ENCODE measurements around the gene KIF26A. TPM values are rescaled to one million over a fixed set of nuclear protein-coding genes. Genes with fewer than 3 reads are reported as not detected.

Gene KIF26A
- total RNA-seq, 2 donors from 2014 or later: 3.9 to 4.7 TPM

- H3K4me1 Mint-ChIP-seq: no peaks in the 10 kb centered on the region
- no peak overlapping the region for H3K4me3 Mint-ChIP-seq
- no peak overlapping the region for H3K27ac Mint-ChIP-seq
- DNase-seq (no peak), ATAC-seq (no peak)
- H3K9me3 ChIP-seq (ENCODE audit: control insufficient read depth, low read length, poor library complexity, severe bottlenecking): no peaks in the 10 kb centered on the region
- H3K36me3 Mint-ChIP-seq (ENCODE audit: low read depth): no peaks in the 10 kb centered on the region
- H3K27me3 Mint-ChIP-seq: no peaks in the 10 kb centered on the region
Observed at GRCh38 chr14:104172880-104173279, 34.5 kb downstream of the KIF26A start.

DNA sequence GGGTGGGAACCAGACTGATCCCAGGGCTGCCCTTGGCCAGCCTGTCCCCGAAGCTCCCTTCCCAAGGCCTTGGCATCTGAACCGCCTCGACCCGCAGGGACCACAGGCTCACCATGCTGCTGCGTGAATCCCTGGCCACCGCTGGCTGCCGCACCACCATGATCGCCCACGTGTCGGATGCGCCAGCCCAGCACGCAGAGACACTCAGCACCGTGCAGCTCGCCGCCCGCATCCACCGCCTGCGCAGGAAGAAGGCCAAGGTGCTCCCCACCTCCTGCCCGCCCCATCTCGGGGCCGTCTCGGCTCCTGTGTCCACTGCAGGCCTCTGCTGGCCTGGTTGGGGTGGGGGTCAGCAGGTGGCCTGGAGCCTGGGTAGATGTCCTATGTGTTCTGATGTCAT lies 35.7 kb downstream of the KIF26A start:
- no peak overlapping the region for H3K4me3 Mint-ChIP-seq
- no peaks in the 10 kb centered on the region for H3K27me3 Mint-ChIP-seq

DNA sequence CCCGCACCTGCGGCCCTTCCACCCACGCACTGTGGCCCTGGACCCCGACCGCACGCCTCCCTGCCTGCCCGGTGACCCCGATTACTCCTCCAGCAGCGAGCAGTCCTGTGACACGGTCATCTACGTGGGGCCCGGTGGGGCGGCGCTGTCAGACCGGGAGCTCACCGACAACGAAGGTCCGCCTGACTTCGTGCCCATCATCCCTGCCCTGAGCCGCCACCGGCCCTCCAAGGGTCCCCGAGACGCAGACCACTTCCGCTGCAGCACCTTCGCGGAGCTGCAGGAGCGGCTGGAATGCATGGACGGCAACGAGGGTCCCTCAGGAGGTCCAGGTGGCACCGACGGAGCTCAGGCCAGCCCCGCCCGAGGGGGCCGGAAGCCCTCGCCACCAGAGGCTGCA lies 36.7 kb downstream of the KIF26A start:
- H3K27ac Mint-ChIP-seq: no peak overlapping the region
- H3K36me3 Mint-ChIP-seq (ENCODE audit: low read depth): no peaks in the 10 kb centered on the region
- no peak overlapping the region for H3K4me3 Mint-ChIP-seq
- DNase-seq (no peak), ATAC-seq (no peak)
- H3K9me3 ChIP-seq (ENCODE audit: control insufficient read depth, low read length, poor library complexity, severe bottlenecking): no peaks in the 10 kb centered on the region
- H3K27me3 Mint-ChIP-seq: no peaks in the 10 kb centered on the region
- H3K4me1 Mint-ChIP-seq: no peaks in the 10 kb centered on the region

More for the DNA sequence above, 35.7 kb downstream of the KIF26A start:
- ATAC-seq: no peak
- H3K9me3 ChIP-seq (ENCODE audit: control insufficient read depth, low read length, poor library complexity, severe bottlenecking): no peaks in the 10 kb centered on the region
- no peak for DNase-seq
- no peaks in the 10 kb centered on the region for H3K36me3 Mint-ChIP-seq (ENCODE audit: low read depth)
- no peaks in the 10 kb centered on the region for H3K4me1 Mint-ChIP-seq
- no peak overlapping the region for H3K27ac Mint-ChIP-seq

- Mint-ChIP-seq H3K27me3 (no peaks in the 10 kb centered on the region), H3K4me3 (no peak overlapping the region), H3K36me3 (ENCODE audit: low read depth) (no peaks in the 10 kb centered on the region), H3K4me1 (peaks cover 2% of the 10 kb centered on the region), H3K27ac (no peak overlapping the region)
- ATAC-seq (no peak), DNase-seq (no peak)
- H3K9me3 ChIP-seq (ENCODE audit: control insufficient read depth, low read length, poor library complexity, severe bottlenecking): no peaks in the 10 kb centered on the region
Observed at GRCh38 chr14:104175811-104176210, 37.4 kb downstream of the KIF26A start.

GRCh38 chr14:104176611-104177010 lies 38.2 kb downstream of the KIF26A start:
- Mint-ChIP-seq H3K27me3 (no peaks in the 10 kb centered on the region), H3K4me3 (no peak overlapping the region), H3K27ac (no peak overlapping the region), H3K4me1 (peaks cover 2% of the 10 kb centered on the region), H3K36me3 (ENCODE audit: low read depth) (no peaks in the 10 kb centered on the region)
- ATAC-seq: no peak
- H3K9me3 ChIP-seq (ENCODE audit: control insufficient read depth, low read length, poor library complexity, severe bottlenecking): no peaks in the 10 kb centered on the region
- DNase-seq: no peak

GRCh38 chr14:104177411-104177810 lies 39.0 kb downstream of the KIF26A start:
- Mint-ChIP-seq H3K4me1 (peaks cover 2% of the 10 kb centered on the region), H3K4me3 (no peak overlapping the region), H3K27ac (no peak overlapping the region), H3K36me3 (ENCODE audit: low read depth) (no peaks in the 10 kb centered on the region), H3K27me3 (no peaks in the 10 kb centered on the region)
- H3K9me3 ChIP-seq (ENCODE audit: control insufficient read depth, low read length, poor library complexity, severe bottlenecking): no peaks in the 10 kb centered on the region
- DNase-seq (no peak), ATAC-seq (no peak)

DNA sequence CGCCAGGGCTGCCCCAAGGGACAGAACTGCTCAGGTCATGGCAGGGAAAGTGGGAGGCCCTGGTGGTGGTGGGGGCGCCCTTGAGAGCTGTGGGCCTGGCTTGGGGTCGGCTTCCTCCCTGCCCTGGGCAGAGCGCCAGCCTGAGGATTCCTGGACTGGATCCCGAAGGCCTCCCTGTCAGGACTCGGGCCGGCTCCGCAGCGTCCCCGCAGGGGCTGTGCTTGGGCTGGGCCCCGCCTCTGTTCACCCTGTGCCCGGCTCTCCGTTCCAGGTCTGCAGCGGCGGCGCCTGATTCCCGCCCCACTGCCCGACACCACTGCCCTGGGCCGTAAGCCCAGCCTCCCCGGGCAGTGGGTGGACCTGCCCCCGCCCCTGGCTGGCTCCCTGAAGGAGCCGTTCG lies 39.9 kb downstream of the KIF26A start:
- no peaks in the 10 kb centered on the region for H3K9me3 ChIP-seq (ENCODE audit: control insufficient read depth, low read length, poor library complexity, severe bottlenecking)
- H3K4me1 Mint-ChIP-seq: peaks cover 2% of the 10 kb centered on the region
- ATAC-seq (no peak), DNase-seq (no peak)
- no peak overlapping the region for H3K4me3 Mint-ChIP-seq
- no peaks in the 10 kb centered on the region for H3K27me3 Mint-ChIP-seq
- H3K36me3 Mint-ChIP-seq (ENCODE audit: low read depth): no peaks in the 10 kb centered on the region
- no peak overlapping the region for H3K27ac Mint-ChIP-seq

- ATAC-seq: no peak
- H3K9me3 ChIP-seq (ENCODE audit: control insufficient read depth, low read length, poor library complexity, severe bottlenecking): no peaks in the 10 kb centered on the region
- no peaks in the 10 kb centered on the region for H3K36me3 Mint-ChIP-seq (ENCODE audit: low read depth)
- peaks cover 2% of the 10 kb centered on the region for H3K4me1 Mint-ChIP-seq
- H3K4me3 Mint-ChIP-seq: no peak overlapping the region
- no peak for DNase-seq
- H3K27me3 Mint-ChIP-seq: no peaks in the 10 kb centered on the region
- H3K27ac Mint-ChIP-seq: no peak overlapping the region
Observed at GRCh38 chr14:104179126-104179525, 40.7 kb downstream of the KIF26A start.

DNA sequence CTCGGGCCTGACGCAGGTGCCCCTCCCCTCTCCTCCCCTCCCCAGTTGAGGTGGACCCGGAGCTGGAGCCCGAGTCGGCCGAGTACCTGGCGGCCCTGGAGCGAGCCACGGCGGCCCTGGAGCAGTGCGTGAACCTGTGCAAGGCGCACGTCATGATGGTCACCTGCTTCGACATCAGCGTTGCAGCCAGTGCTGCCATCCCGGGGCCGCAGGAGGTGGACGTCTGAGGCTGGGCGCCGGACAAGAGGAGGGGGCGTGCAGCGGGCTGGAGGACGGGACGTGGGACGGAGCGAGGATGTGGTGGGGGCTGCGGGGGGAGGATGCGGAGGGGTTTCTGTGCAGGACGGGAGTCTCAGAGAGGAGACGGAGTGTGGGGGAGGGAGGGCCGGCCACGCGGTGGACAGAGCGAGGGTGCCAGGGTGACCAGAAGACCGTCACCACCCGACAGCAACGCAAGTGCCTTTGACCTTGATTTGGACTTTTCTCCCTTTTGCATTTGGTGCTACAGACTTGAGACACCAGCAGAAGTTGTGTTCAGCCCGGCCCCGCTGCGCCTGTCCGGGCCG lies 41.3 kb downstream of the KIF26A start:
- ATAC-seq: no peak
- Mint-ChIP-seq H3K4me1 (peaks cover 2% of the 10 kb centered on the region), H3K4me3 (no peak overlapping the region), H3K36me3 (ENCODE audit: low read depth) (no peaks in the 10 kb centered on the region), H3K27me3 (no peaks in the 10 kb centered on the region), H3K27ac (no peak overlapping the region)
- H3K9me3 ChIP-seq (ENCODE audit: control insufficient read depth, low read length, poor library complexity, severe bottlenecking): no peaks in the 10 kb centered on the region
- no peak for DNase-seq

GRCh38 chr14:104180561-104181165 lies 42.3 kb downstream of the KIF26A start:
- Mint-ChIP-seq H3K4me3 (no peak overlapping the region), H3K27me3 (no peaks in the 10 kb centered on the region), H3K36me3 (ENCODE audit: low read depth) (no peaks in the 10 kb centered on the region), H3K27ac (no peak overlapping the region), H3K4me1 (peaks cover 2% of the 10 kb centered on the region)
- no peak for ATAC-seq
- no peak for DNase-seq
- H3K9me3 ChIP-seq (ENCODE audit: control insufficient read depth, low read length, poor library complexity, severe bottlenecking): no peaks in the 10 kb centered on the region

DNA sequence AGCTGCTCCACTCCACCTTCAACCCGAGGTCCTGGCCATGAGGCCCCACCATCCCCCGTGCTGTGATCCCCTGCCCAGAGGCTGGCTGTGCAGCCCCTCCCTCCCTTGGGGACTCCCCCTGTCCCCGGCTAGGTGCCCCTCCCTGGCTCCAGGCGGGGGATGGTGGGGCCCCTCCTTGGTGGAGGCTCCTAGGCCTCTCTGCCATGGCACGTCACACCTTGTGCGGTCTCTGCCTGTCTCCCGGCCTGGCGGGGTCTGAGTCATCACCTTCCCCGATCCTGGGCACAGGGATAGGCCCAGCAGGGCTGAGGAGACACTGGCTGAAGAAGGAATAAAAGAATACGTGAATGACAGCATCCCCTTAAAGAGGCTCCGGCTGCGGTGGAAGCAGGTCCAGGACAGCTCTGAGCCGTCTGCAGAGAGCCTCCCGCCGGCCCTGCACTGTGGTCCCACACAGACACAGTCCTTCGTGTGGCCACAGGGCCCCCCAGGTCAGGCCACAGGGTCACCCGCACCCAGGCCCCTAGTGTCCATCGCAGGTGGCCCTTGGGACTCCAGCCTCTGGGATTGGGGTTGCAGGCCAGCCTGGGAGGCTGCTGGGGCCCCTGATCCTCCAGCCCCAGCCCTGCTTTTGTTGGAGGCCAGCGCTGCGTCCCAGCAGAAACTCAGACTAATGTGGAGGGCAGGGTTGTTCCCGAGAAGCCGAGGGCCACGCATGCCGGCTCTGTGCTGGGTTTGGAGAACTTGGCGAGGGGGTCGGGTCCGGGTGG lies 43.6 kb downstream of the KIF26A start:
- H3K9me3 ChIP-seq (ENCODE audit: control insufficient read depth, low read length, poor library complexity, severe bottlenecking): no peaks in the 10 kb centered on the region
- Mint-ChIP-seq H3K27ac (no peak overlapping the region), H3K27me3 (no peaks in the 10 kb centered on the region), H3K4me1 (peaks cover 2% of the 10 kb centered on the region), H3K36me3 (ENCODE audit: low read depth) (no peaks in the 10 kb centered on the region), H3K4me3 (no peak overlapping the region)
- DNase-seq (no peak), ATAC-seq (no peak)

GRCh38 chr14:104182857-104183425 lies 44.6 kb downstream of the KIF26A start:
- Mint-ChIP-seq H3K27me3 (no peaks in the 10 kb centered on the region), H3K36me3 (ENCODE audit: low read depth) (no peaks in the 10 kb centered on the region), H3K4me1 (peaks cover 2% of the 10 kb centered on the region), H3K27ac (no peak overlapping the region), H3K4me3 (no peak overlapping the region)
- ATAC-seq (no peak), DNase-seq (no peak)
- no peaks in the 10 kb centered on the region for H3K9me3 ChIP-seq (ENCODE audit: control insufficient read depth, low read length, poor library complexity, severe bottlenecking)

DNA sequence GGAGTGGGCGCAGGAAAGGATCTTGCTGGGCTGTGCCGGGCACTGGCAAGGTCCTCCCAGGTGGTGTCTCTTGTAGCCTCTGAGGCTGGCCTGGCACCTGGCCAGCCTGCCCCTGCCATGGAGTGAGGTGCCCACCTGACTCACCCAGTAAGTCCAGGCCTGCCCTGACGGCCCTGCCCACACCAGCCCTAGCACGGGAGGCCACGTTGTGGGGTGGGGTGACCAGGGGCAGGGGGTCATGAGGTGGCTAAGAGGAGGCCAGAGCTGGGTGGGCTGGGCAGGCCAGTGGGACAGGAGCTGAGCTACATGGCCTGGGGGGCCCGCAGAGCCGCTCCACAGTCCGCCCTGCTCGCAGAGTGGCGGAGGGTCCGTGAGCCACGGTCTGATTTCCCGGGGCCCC lies 45.4 kb downstream of the KIF26A start:
- H3K4me1 Mint-ChIP-seq: peaks cover 2% of the 10 kb centered on the region
- DNase-seq (no peak), ATAC-seq (no peak)
- H3K4me3 Mint-ChIP-seq: no peak overlapping the region
- no peaks in the 10 kb centered on the region for H3K27me3 Mint-ChIP-seq
- H3K36me3 Mint-ChIP-seq (ENCODE audit: low read depth): no peaks in the 10 kb centered on the region
- no peak overlapping the region for H3K27ac Mint-ChIP-seq
- no peaks in the 10 kb centered on the region for H3K9me3 ChIP-seq (ENCODE audit: control insufficient read depth, low read length, poor library complexity, severe bottlenecking)

All from T-helper 17 cell (primary cell).